NCI-H1436 treated with DMSO at 0.1 percent for 48 hours (cell line): ENCODE results near the gene FAM168A.

Experiments used
- DNase-seq: peaks from one replicate; lab custom pipeline; 2025; lab: John Stamatoyannopoulos, UW

Gene FAM168A

DNA sequence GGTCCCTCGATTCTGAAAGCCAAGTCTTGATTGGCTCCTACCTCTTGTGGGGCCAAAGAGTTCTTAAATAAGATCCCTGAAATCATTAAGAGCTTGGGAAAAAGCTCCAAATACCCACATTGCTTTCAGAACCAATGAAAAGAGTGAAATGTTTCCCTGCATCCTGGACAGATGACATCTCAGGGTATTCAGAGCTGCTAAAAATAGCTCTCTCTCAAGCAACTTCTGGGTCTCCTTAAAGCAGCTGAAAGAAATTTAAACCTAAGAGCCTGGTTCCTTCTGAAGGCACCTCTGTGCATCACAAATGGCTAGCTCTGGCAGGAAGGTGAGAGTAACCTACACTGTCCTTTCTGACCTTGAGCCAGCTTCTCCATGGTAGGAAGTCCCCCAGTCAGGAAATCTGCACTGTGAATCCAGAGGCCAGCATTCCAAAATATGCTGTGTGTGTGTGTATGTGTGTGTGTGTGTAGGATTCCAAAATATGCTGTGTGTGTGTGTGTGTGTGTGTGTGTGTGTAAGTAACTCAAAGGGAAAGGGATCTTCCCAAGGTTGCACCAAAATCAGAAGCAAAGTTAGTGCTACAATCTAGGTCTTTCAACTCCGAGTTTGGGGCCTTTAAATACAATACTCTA, 171.6 kb downstream of the FAM168A start:
- no peak for DNase-seq

- DNase-seq = no peak
Observed at GRCh38 chr11:73425108-73425507, 172.8 kb downstream of the FAM168A start.

GRCh38 chr11:73423506-73423905, 174.4 kb downstream of the FAM168A start:
- DNase-seq = no peak

DNA sequence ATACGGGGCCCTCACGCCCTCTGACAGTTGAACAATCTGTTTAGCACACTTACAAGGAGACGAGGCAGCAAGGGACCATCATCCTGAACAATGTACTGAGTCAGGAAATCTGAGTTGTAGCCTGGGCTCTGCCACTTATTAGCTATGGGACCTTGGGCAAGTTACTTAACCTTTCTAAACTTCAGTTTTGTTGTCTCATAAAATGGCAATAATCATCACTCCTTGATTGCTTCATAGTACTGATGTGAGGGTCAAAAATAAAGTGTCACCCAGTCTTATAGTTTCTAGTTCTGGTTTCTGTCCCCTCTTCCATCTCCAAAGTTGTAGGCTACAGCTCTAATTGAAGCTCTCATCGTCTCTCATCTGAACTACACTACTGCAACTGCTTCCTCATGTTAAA, 175.0 kb downstream of the FAM168A start:
- DNase-seq = no peak

DNA sequence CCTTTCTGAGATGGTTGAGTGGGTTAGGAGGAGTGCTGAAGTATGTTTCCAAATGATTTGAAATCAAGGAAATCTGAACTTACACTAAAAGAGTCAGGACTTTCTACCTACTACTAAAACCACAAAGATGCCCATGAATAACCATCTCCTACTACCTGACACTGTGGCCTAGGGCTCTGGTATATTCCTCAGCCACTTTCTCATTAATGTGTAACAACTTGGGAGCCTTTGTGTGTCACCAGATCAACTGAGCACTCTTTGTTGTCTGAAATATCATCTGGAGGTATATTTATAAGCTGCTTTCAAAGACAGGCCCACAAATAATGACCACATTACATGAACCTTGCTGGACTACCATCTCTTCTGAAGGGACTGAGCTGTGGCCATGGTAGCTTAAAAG, 177.8 kb downstream of the FAM168A start:
- DNase-seq = no peak

GRCh38 chr11:73416786-73417185, 181.1 kb downstream of the FAM168A start:
- no peak for DNase-seq

DNA sequence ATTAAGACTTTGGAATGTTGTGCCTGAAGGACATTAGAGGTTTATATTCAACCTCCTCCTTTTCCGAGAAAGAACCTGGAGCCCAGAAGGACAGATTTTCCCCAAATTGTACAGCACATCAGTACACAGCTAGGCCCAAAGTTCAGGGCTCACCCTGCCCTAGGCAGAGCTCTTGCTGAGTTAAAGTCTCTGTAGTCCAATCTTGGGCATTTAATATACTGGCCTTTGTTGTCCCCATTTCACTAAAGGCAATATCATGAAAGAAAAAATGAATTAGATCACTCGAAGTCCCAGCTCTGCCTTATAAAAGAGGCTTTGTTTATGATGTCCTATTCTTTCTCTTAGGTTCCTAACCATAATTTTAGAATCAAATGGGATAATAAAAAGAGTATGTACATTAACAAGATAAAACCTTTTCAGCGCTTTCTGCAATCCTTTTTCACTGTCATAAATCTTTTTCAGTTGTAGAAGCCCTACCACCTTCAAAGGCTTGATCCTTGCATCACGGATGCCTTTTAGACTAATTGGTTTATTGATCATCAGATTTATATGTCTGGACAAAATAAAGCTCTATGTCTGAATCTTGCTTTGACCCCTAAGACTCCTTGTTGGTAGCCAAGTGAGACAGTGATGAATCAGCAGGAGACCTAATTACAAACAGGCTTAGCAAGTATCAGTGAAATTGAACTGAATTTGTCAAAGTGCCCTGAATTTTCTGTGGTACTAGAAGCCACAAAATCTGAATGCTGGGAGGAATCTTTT, 181.9 kb downstream of the FAM168A start:
- no peak for DNase-seq

GRCh38 chr11:73414977-73415651, 182.8 kb downstream of the FAM168A start:
- DNase-seq = no peak

DNA sequence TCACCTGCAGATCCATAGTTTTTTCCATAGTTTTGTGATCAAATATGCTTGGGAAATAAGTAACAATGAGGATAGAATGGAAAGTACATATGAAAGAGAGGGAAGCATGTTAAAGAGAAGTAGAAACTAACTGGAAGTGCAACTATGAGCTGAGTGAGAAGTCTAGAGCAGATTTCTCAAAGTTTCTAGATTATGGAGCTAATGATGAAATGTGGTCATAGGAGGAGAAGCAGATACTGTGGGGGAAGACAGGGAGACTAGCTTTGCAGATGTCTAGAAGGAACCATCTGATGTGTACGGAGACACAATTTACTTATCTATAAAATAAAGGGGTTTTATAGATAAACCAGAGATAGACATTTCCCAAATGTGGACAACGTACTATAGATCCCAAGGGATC, 184.7 kb downstream of the FAM168A start:
- no peak for DNase-seq

- no peak for DNase-seq
Observed at GRCh38 chr11:73412308-73412707, 185.6 kb downstream of the FAM168A start.

- no peak for DNase-seq
Observed at GRCh38 chr11:73411031-73411430, 186.9 kb downstream of the FAM168A start.

- no peak for DNase-seq
Observed at GRCh38 chr11:73410627-73411026, 187.3 kb downstream of the FAM168A start.

GRCh38 chr11:73409431-73409830, 188.5 kb downstream of the FAM168A start:
- no peak for DNase-seq

DNA sequence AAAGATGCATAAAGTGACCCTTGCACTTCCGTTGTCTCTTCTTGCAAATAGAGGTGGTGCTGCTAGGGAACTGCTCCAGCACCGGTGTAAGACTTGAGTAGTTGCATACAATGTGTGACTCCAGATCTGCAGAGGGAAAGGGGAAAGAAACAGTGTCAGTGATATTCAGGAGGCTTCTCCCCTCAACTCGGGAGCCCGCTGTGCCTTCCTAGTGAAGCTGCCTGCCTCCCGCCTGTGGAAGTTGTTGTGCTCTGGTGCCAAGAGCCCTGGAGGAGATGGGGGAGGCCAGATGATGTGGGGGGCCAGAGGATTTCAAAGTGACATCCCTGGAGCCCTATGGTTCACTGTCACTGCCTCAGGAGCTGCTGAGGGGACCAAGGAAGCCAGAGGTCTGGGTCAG, 191.3 kb downstream of the FAM168A start:
- no peak for DNase-seq

GRCh38 chr11:73406131-73406530, 191.8 kb downstream of the FAM168A start:
- no peak for DNase-seq

DNA sequence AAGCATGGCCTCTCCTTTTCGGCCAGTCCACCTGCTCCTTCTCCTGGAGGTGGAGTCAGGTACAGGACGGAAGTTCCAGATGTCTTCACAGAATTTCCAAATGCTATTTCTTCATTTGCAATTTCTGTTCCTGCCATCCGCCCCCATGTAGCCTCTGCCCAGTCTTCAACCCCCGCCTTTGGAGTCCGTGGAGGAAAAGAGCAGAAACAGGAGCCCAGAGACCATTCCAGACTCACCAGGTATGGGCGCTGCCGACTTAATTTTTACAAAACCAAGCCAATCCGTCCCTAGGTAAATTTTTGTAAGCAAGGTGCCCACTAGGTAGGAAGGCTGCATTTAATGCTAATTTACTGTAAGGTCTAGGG, 192.8 kb downstream of the FAM168A start:
- DNase-seq = no peak

DNA sequence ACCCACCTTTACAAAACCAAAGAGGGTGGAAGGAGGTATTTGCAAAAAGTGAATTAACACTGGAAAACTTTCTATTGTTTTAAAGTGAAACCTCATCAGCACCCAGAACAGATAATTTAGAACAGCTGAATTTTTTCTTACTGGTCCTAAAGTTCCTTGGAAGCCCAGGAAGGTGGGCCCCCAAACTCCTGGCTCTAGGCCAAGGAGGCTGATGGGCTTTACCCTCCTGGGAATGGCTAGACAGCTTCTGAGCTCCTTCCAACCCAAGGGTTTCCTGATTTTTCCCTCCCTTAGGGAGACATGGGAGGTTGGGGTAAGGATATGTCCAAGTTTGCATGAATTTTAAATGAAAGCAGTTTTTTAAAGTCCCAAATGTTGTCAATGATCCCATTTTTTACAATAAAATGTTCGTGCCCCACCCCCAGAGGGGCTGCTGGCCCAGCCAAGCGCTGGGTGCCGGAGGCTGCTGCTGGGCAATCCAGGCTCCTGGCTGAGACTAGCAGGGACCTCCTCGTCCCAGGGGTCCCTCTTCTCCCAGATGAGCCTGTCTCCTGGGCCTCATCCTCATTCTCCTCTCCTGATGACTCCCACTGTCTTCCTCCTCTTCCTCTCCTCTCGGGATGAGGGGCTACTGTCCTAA, 193.3 kb downstream of the FAM168A start:
- DNase-seq = no peak

GRCh38 chr11:73404048-73404447, 193.9 kb downstream of the FAM168A start:
- DNase-seq = no peak

GRCh38 chr11:73403541-73403940, 194.4 kb downstream of the FAM168A start:
- DNase-seq = no peak

DNA sequence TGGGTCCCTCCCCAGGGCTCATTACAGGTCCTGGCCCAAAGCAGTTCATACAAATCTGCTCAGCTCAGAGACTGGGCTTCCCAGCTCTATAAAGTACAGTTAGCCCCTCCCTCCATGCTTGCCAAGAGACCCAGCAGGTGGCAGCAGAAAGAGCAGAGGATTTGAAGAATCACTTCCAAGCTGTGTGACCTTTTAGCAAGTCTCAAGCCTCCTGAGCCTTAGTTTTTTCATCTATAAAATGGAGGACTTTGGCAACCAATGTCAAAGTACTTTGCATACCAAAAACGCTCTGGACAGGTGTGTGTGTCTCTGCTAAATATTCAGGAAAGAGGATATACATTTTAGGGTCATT, 195.1 kb downstream of the FAM168A start:
- DNase-seq = no peak

DNA sequence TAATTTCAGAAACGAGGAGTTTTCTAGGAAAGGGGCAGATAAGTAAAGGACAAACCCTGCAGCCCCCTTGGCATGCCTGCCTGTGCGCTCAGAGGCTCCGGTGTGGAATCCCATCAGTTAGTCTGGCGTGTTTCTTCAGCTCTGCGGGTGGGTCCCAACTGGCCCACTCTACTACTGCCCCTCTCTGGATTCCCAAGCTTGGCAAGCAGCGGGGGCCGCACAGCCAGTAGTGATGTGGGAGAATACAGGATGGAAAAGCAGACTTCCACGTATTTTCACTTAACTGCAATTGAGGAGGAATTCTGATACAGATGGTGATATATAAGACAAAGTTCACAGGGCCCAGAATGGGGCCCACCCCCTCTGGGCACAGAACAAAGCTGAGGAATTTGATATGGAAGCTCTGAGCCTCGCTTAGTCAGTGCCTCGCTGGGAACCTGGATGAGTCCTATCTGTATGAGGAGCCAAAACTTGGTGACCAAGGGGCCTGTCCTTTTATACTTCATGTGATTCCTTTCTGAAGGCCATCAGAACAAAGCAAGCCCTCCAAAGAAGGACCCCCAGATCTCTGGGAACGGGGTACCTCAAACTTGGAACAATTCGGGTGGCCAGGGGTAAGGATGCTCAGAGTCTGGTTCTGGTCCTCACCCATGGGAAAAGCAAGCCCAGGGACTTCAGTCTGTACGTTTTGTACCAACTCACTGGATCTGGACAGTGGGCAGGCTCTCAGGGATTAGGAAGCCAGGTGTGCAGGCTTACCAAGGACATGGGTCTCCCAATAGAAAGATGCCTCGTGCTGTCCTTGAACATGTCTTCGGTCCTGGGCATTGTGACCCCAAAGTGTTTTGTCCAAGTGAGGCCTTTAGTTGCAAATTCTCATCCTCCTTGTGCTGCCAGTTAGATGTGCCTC, 195.7 kb downstream of the FAM168A start:
- DNase-seq = no peak
